ENCODE results near the gene ALG14. TPM values are rescaled to one million over a fixed set of nuclear protein-coding genes. Genes with fewer than 3 reads are reported as not detected.

ALG14 gene
- total RNA-seq, 2 experiments from 2014 or later, result 0.08 to 0.52 TPM

- intact Hi-C loops (cut with DNase I, micrococcal nuclease), result no loop called here
- Mint-ChIP-seq H3K4me3 (no peak overlapping the region), H3K4me1 (ENCODE audit: low read depth) (peaks cover 16% of the 10 kb centered on the region), H3K27ac (no peak overlapping the region), H3K27me3 (peaks cover 34% of the 10 kb centered on the region), H3K9me3 (no peaks in the 10 kb centered on the region), H3K36me3 (ENCODE audit: low read depth) (no peaks in the 10 kb centered on the region)
- Histone ChIP-seq H3K27me3 (ENCODE audit: control insufficient read depth in 1 of 2, insufficient read depth in 2 of 2, low read length in 2 of 2) (peaks cover 14% of the 10 kb centered on the region in 2 experiments), H3K4me3 (ENCODE audit: low read length) (no peak overlapping the region), H3K9me3 (ENCODE audit: control insufficient read depth in 1 of 2, insufficient read depth in 1 of 2, low read length in 2 of 2) (no peaks in the 10 kb centered on the region), H3K36me3 (ENCODE audit: insufficient read depth, low read length) (no peaks in the 10 kb centered on the region), H3K27ac (ENCODE audit: low read depth in 1 of 2, low read length in 2 of 2) (no peak overlapping the region), H3K4me1 (ENCODE audit: insufficient read depth, low read length) (peaks cover 20% of the 10 kb centered on the region)
- no peak for TF ChIP-seq CTCF (IDR thresholded peaks at IDR 0.05)
- DNase-seq (no peak), ATAC-seq (ENCODE audit: poor library complexity) (no peak)
- CTCF ChIA-PET, result no interaction called here
- POLR2A ChIA-PET, result no interaction called here
Observed at GRCh38 chr1:94929351-94930217, 143.2 kb downstream of the ALG14 start.

GRCh38 chr1:94928293-94928939 lies 144.3 kb downstream of the ALG14 start:
- Mint-ChIP-seq H3K4me1 (ENCODE audit: low read depth) (peaks cover 16% of the 10 kb centered on the region), H3K27ac (no peak overlapping the region), H3K27me3 (peaks cover 46% of the 10 kb centered on the region), H3K36me3 (ENCODE audit: low read depth) (no peaks in the 10 kb centered on the region), H3K9me3 (no peaks in the 10 kb centered on the region), H3K4me3 (peak overlapping the region; percentile 83)
- Histone ChIP-seq H3K27me3 (ENCODE audit: control insufficient read depth in 1 of 2, insufficient read depth in 2 of 2, low read length in 2 of 2) (peaks cover 16 to 17% of the 10 kb centered on the region in 2 experiments), H3K9me3 (ENCODE audit: control insufficient read depth in 1 of 2, insufficient read depth in 1 of 2, low read length in 2 of 2) (no peaks in the 10 kb centered on the region), H3K4me1 (ENCODE audit: insufficient read depth, low read length) (peaks cover 20% of the 10 kb centered on the region), H3K4me3 (ENCODE audit: low read length) (no peak overlapping the region), H3K27ac (ENCODE audit: low read depth in 1 of 2, low read length in 2 of 2) (no peak overlapping the region), H3K36me3 (ENCODE audit: insufficient read depth, low read length) (no peaks in the 10 kb centered on the region)
- DNase-seq, result no peak
- intact Hi-C loops (cut with DNase I, micrococcal nuclease), result no loop called here
- CTCF ChIA-PET, result interaction anchor here (0.8 kb wide), 1 partner anchor 15 kb away, joined by 3 read pairs; no protein-coding TSS in a partner anchor
- no peak for TF ChIP-seq CTCF (IDR thresholded peaks at IDR 0.05)
- ATAC-seq (ENCODE audit: poor library complexity), result no peak
- POLR2A ChIA-PET, result no interaction called here

GRCh38 chr1:94927405-94928175 lies 145.2 kb downstream of the ALG14 start:
- Histone ChIP-seq H3K27ac (ENCODE audit: low read depth in 1 of 2, low read length in 2 of 2) (no peak overlapping the region), H3K9me3 (ENCODE audit: control insufficient read depth in 1 of 2, insufficient read depth in 1 of 2, low read length in 2 of 2) (no peaks in the 10 kb centered on the region), H3K4me3 (ENCODE audit: low read length) (peak overlapping the region; percentile 38), H3K4me1 (ENCODE audit: insufficient read depth, low read length) (peaks cover 20% of the 10 kb centered on the region), H3K36me3 (ENCODE audit: insufficient read depth, low read length) (no peaks in the 10 kb centered on the region), H3K27me3 (ENCODE audit: control insufficient read depth in 1 of 2, insufficient read depth in 2 of 2, low read length in 2 of 2) (peaks cover 16 to 17% of the 10 kb centered on the region in 2 experiments)
- ATAC-seq (ENCODE audit: poor library complexity) (no peak), DNase-seq (peak in 2 of 14 experiments; percentile 15 to 33)
- CTCF ChIA-PET, result interaction anchor here (0.8 to 1.0 kb wide), 2 partner anchors 15 to 306 kb away, joined by 3 to 4 read pairs; partner anchors contain the start of gene RWDD3
- H3K27me3 Mint-ChIP-seq, result peaks cover 54% of the 10 kb centered on the region
- no peaks in the 10 kb centered on the region for H3K9me3 Mint-ChIP-seq
- peak overlapping the region; percentile 83 for H3K4me3 Mint-ChIP-seq
- no peaks in the 10 kb centered on the region for H3K36me3 Mint-ChIP-seq (ENCODE audit: low read depth)
- intact Hi-C loops (cut with DNase I, micrococcal nuclease), result no loop called here
- peaks cover 16% of the 10 kb centered on the region for H3K4me1 Mint-ChIP-seq (ENCODE audit: low read depth)
- no peak for TF ChIP-seq CTCF (IDR thresholded peaks at IDR 0.05)
- POLR2A ChIA-PET, result interaction anchor here (1.0 kb wide), 1 partner anchor 35 kb away, joined by 3 read pairs; no protein-coding TSS in a partner anchor
- H3K27ac Mint-ChIP-seq, result peak overlapping the region; percentile 4
